ENCODE measurements around the gene ERCC3.
"Not testable (repeated sequence)": the region's sequence is repeated elsewhere in the genome, so short reads cannot be mapped to it uniquely, and the experiment has no call there.

ERCC3 gene

GRCh38 chr2:127226132-127226519 lies 67.8 kb downstream of the ERCC3 start:
- DNase-seq (ENCODE audit: low read depth): no peak

GRCh38 chr2:127225186-127225960 lies 68.6 kb downstream of the ERCC3 start:
- no peak for DNase-seq (ENCODE audit: low read depth)

GRCh38 chr2:127224135-127224534 lies 69.8 kb downstream of the ERCC3 start:
- not testable (repeated sequence) for DNase-seq (ENCODE audit: low read depth)

GRCh38 chr2:127220768-127221527 lies 73.0 kb downstream of the ERCC3 start:
- no peak for DNase-seq (ENCODE audit: low read depth)

- no peak for DNase-seq (ENCODE audit: low read depth)
Observed at GRCh38 chr2:127220102-127220767, 73.7 kb downstream of the ERCC3 start, which contains the start of gene CYP27C1. CYP27C1 (minus strand) TSS chr2:127220299; CDS start chr2:127220270, 29 bp downstream.

- no peak for DNase-seq (ENCODE audit: low read depth)
Observed at GRCh38 chr2:127219171-127220070, 74.5 kb downstream of the ERCC3 start.

- DNase-seq (ENCODE audit: low read depth): no peak
Observed at GRCh38 chr2:127218812-127219170, 75.2 kb downstream of the ERCC3 start.

GRCh38 chr2:127217470-127218325 lies 76.2 kb downstream of the ERCC3 start:
- no peak for DNase-seq (ENCODE audit: low read depth)

GRCh38 chr2:127216593-127216992 lies 77.4 kb downstream of the ERCC3 start:
- DNase-seq (ENCODE audit: low read depth): no peak

GRCh38 chr2:127216095-127216494 lies 77.8 kb downstream of the ERCC3 start:
- DNase-seq (ENCODE audit: low read depth): no peak

- DNase-seq (ENCODE audit: low read depth): not testable (repeated sequence)
Observed at GRCh38 chr2:127214201-127214600, 79.7 kb downstream of the ERCC3 start.

GRCh38 chr2:127208313-127208712 lies 85.6 kb downstream of the ERCC3 start:
- DNase-seq (ENCODE audit: low read depth): peak; percentile 23
